Glomerular visceral epithelial cell (primary cell): ENCODE results near the gene RALGAPB.
"Not testable (repeated sequence)": the region's sequence is repeated elsewhere in the genome, so short reads cannot be mapped to it uniquely, and the experiment has no call there.

ENCODE experiments used
- DNase-seq: peaks from one replicate; pipeline ENCODE4 v3.0.0-alpha.2; 2016; ENCODE audit errors: extremely low spot score

The RALGAPB gene

DNA sequence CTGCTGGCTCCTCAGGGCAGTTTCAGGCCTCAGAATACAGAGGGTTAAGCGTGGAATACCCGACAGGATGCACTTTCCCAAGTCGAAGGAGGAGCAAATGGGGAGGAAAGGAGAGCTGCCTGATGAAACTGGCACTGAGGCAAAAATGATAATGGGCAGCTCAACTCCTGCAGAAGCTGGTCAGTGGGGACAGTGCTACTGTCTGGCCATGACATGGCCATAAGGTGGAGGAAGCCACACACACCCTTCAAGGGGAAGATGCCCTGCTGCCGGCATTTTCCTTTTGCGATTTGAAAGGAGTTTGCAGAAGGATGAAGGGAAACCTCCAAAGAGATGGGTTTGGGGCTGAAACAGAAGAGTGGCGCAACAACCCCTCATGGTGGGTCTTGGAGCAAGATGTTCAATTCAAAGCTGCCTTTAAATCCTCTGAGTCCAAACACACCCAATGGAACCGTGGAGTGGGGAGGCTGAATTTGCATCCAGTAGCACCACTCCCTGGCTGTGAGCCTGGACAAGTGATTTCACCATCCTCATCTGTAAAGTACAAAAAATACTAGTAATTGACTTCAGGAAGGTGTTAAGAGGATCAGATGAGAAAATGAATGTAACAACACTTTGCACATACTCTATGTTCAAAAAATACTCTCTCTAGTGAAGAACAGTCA is 111.6 kb downstream of the RALGAPB start:
- no peak for DNase-seq

DNA sequence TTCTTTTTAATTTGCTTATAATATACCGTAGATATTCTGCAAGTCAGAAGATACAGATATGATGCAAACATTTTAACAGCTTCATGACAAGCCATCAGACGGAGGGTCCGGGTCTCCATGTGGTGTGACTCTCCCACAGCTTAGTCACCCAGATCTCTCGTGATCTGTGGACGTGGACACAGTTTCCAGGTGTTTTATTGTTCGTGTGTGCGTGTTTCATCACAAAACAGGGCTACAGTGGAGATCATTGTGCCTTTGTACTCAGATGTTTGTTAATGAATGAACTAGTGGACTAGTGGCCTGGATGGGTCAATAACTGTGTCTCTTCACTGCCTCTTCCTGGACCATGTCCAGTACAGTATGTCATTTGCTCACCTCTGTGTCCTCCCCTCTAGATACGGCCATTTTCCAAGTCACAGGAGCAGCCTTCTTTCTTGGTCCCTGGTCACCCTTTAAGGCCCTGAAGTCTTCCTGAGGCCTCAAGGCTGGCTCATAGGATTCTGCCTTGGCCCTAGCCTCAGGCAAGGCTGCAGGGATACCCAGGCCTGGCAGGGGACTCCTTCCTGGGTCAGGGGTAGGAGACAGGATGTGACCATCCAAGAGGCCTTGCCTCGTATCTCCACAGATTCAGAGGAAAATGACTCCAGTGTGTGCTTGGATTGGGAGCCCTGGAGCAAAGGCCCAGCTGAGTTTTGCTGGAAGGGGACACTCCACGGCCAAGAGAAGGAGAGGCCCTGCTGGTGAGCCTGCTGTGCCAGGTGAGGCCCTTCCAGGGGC is 112.9 kb downstream of the RALGAPB start:
- no peak for DNase-seq

DNA sequence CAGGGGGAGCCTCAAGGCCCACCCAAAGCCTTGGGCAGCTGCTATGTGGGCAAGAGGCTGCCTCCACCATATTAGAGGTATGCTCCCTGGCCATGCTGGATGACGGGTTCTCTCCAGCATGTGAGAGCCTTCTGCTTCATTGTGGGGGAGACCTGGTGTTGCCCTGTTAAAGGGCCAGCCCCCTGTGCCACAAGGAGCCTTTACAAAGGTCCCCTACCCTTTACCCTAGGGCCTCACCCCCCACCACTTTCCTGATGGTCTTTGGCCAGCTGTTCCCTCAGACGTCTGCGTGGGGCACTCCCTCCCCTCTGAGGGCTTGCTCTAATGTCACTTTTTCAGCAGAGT is 113.5 kb downstream of the RALGAPB start:
- no peak for DNase-seq

DNA sequence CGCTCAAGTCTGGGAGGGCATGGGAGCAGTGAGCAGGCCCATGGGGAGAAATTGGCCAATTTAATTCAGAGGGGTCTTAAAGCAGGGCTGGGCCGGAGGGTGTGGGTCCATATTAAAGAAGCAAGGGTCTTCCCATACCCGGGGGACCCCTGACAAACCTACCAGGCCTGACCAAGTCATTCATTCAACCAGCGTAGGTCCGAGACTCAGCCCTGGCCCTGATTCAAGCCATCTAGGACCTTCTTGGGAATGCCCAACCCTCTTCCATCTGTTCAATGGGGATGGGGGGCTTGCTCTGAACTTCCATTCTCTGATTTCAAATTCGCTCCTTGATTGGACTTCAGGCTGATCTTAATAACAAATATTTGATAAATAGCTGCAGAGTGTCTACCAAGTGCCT is 115.7 kb downstream of the RALGAPB start:
- no peak for DNase-seq

DNA sequence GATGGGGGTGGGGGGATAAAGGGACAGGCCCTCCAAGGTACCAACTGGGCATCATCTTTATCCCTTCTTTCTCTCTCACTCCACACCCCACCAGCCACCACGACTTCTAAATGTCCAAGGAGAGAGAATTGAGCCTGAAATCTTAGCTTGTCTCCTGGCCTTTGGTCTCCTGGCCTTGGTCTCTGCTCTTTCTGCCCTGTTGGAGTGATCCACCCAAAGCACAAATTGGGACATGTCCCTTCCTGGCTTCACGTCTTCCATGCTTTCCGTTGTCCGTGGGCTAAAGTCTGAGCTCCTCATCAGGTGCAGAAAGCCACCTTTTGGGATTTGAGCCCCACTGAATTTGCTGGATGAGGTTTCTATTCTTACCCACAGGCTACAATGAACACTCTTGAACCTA is 116.7 kb downstream of the RALGAPB start:
- no peak for DNase-seq

DNA sequence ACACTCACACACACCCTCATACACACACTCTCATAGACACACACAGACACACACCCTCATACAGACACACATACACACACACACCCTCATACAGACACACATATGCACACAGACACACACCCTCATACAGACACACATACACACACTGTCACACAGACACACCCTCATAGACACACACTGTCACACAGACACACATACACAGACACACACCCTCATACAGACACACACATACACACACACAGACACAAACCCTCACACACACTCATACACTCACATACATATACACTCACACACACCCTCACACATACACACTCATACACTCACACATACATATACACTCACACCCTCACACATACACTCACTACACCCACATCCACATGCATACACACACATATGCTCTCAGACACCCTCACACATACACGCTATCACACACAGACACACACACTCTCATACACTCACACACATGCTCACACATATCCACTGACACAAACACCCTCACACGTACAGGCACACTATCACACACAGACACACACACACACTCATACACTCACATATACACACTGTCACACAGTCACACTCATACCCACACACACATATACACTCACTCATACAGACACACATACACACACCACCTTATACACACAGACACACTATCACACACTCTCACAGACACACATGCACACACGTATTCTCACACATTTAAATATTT is 117.5 kb downstream of the RALGAPB start:
- DNase-seq = no peak

DNA sequence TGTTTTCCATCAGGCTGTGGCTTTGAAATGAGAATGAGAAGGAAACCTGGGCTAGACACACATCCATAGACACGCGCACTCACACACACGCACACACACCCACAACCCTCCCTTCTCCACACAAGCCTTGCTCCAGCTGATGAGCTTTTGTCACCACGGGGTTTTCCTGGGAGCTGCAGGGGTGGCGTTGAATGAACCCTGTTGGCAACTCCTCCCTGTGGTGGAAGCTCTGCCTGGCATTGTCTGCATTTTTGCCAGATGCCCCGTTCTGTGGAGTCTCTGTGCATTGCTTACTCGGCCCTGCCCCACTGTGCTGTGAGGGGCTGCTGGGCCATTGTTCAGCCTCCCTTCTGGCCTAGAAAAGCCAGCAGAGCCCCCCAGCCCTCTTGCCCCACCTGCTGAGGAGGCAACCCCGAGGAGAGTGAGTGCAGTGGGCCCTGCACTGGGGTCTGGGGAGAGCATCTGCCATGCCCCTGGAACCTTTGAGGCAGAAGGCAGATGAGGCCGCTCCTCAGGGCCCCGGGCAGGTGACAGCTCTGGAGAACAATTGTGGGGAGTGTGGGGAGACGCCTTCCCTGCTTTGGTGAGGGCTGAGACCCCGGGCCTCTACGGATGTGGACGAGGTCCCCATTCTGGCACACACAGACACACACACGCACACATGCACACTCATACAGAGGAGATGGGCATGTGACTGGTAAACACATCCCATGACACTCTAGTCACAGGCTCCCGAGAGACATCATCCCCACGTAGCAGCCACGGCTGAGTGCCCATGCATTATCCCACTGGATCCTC is 118.2 kb downstream of the RALGAPB start:
- peak; percentile 75 for DNase-seq

DNA sequence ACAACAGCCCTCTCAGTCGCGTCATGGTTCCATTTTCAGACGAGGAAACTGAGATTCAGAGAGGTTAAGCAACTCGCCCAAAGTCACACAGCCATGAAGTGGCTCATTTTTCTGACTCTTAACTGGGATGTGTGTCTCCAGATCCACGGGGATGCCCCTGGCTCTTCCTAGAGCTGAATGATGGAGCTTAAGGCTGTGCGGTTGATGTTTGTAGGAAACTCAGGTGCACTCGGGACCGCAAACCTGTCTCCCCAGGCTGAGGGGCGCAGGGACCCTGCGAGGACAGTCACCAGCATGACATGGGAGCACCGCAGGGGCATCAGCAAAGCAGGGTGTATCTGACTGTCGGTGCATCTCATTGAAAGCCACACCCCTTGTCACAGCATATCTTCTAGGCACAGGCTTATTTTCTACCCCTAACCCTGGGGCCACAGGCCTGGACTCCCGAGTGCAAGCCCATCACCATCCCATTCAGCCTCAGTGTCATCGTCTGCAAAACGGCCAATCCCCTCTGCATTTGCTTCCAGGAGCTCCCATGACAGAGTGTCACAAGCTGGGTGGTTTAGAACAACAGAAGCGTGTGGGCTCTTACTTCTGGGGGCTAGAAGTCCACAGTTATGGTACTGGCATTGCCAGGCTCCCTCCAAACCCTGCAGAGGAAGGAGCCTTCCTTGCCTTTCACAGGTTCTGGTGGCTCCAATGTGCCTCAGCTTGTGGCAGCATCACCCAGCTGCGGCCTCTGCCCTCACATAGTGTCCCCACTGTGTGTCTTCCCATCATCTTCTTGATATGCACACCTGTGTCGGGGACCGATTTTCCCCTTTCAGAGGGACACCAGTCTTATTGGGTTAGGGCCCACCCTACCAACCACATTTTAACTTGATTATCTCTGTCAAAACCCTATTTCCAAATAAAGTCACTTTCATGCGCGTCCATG is 119.1 kb downstream of the RALGAPB start:
- DNase-seq = no peak

DNA sequence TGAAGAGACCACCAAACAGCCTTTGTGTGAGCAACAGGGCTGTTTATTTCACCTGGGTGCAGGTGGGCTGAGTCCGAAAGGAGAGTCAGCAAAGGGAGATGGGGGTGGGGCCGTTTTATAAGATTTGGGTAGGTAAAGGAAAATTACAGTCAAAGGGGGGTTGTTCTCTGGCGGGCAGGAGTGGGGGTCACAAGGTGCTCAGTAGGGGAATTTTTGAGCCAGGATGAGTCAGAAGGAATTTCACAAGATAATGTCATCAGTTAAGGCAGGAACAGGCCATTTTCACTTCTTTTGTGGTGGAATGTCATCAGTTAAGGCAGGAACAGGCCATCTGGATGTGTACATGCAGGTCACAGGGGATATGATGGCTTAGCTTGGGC is 119.8 kb downstream of the RALGAPB start:
- DNase-seq = peak; percentile 52

DNA sequence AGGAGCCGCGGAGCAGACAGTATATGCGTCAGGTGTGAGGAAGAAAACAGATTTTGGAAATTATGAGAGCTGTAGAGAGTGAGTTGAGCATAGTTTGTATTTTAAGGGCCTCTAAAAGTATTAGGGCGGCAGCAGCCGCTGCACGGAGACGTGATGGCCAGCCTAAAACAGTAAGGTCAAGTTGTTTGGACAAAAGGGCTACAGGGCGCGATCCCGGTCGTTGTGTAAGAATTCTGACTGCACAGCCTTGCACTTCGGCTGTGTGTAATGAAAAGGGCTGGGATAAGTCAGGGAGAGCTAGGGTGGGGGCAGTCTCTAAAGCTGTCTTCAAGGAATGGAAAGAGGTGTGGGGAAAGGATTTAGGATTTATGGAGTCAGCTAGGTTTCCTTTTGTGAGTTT is 121.6 kb downstream of the RALGAPB start:
- DNase-seq = not testable (repeated sequence)

DNA sequence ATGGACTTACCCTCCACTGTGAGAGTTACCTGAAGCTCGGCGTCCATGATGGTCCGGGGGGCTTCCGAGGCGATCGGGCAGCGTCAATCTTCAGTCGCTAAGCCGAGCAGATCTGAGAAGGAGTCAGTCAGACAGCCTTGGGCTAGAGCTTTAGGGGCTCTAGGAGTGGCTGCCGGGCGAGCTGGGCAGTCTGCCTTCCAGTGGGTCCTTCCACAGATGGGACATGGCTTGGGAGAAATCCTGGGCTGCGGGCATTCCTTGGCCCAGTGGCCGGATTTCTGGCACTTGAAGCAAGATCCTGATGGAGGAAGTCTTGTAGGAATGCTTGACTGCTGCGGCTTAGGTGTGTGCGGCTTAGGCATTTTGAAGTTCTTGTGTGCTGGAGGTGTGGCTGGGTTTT is 123.2 kb downstream of the RALGAPB start:
- not testable (repeated sequence) for DNase-seq

DNA sequence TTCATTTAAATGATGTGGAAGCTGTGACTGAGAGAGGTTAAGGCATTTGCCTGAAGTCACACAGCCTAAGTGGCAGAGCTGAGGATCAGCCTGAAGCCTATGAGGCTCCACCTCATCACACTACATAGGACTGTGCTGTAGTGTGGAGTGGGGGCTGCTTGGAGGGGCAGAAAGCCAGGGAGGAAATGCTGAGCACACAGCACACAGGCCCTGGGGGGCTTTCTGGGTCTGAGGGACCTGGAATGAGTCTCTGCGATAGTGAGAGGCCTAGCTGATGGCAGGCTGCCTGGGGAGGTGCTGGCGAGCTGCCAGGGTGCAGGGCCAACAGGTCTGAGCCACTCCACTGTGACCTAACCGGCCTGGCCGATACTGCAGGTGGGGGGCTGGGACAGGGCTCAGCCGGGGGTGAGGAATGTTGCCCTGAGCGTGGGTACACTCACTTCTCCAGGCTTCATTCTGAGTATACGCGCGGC is 126.8 kb downstream of the RALGAPB start:
- peak; percentile 96 for DNase-seq

DNA sequence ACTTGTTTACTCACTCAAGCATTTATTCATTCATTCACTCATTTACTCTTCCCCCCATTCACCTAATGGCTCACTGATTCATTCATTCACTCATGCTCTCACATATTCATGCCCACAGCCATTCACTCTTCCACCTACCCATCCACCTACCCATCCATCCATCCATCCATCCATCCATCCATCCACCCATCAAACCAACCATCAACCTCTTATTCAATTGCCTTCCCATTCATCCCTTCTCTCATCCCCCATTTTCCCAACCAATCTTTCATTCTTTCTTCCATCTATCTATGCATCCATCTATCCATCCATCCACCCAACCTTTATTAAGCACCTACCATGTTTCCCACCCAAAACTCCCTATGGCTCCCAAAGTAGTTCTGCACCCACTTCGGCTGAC is 127.4 kb downstream of the RALGAPB start:
- no peak for DNase-seq

DNA sequence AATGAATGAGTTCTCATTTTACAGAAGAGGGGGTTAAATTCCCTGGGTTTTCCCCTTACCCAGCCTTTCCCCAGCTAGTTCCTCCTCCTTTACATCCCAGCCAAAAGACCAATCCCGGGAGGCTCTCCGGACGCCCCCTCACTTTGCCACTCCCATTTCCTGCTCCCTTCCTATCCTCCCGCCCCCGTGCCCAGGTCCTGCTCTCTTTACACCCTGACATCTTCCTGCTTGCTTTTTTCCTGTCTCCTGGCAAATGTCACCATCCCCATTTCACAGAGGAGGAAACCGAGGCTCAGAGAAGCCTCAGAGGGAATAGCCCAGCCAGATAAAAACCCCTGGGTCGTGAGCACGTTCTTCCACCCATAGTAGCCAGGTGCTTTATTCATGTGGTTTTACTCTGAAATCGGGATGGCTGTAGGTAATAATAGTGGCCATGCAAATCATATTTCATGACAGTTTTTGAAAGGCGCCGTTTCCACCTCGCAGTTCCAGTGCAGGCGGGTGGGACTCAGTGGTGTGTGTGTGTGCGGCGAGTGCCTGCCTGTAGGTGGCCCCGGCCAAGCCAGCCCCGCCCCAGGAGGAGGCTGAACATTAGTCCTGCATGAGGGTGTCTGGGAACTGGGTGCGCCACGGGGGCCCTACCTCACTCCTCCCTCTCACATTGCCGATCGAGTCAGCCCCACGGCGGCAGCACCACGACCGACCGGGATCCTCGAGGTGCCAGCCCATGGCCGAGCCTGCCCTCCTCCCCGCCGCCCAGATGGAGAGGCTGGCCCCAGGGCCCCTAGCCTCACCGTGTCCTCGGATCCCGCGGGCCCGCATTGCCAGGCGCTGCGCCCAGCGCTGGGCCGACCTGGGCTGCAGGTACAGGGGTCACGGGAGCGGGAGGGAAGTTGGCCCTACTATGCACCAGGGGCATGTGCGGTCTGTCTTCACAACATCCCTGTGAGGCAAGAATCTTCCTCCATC is 128.9 kb downstream of the RALGAPB start, which contains the start of gene ARHGAP40:
TSS of gene ARHGAP40 (plus strand) at position 594 of the 969 bp plus-strand sequence.
- peak; percentile 57 for DNase-seq

DNA sequence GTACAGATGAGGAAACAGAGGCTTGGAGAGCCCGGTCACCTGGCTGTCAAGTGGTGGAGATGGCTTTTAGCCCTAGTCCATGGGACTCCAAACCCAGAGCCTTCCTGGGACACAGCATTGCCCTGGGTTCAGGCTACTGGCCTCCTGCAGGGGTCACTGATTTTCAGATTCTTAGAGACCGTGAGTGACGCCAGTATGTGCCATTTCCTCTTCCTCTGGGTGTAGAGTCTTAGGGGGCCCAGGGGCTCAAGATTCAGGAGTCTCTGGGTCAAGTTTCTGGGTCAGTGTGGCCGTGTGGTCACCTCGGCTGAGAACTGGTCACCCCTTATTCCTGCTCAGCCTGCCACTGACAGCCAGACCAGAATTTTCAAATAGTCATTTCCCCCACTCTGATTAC is 129.5 kb downstream of the RALGAPB start:
- DNase-seq = no peak

DNA sequence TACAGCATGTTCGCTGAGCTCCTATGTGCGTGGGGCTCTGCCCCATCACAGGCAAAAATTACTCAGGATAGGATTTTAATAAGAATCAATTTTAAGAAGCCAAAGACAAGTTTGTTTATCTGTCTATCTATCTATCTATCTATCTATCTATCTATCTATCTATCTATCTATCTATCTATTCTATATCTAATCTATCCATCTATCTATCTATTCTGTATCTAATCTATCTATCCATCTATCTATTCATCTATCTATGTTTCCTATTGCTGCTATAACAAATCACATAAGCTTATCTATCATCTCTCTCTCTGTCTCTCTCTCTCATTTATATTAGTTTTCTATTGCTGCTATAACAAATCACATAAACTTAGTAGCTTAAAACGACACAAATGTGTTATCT is 130.6 kb downstream of the RALGAPB start:
- no peak for DNase-seq

DNA sequence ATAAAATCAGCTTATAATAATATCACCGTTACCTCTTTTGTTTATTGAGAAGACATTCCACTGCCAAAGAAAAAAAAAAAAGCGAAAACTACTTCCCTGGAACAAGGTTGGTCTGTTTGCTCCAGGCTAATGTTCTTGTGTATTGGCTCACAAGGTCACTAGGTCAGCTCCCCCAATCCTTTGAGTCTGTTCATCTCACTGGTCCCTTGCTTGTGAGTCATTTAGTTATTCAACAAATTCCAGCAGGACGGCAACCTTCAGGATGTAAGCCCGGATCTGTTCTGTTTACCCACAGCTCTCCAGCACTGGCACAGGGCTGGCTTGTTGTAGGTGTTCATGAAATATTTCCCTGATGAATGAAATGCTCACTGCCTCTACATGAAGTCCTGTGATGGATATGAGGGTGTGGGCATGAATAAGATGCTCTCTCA is 132.2 kb downstream of the RALGAPB start:
- DNase-seq = peak; percentile 73

DNA sequence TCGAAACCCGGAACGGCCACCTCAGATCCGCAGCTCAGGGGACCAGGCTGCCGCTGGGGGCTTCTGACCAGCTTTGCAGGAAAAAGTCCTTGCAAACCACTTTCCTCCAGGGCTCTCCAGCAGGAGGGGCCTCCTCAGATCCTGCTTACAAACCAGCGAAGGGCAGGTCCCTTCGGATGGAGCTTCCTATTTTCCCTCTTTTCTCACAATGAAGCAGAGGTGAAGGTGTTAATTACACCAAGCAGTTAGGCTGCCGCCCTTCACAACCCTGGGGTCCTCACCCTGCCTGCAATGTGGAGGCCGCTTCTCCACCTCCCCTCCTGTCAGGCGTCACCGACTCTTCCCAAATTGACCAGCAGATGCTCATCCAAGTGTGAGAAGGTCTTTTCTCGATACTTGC is 134.7 kb downstream of the RALGAPB start:
- DNase-seq = no peak

DNA sequence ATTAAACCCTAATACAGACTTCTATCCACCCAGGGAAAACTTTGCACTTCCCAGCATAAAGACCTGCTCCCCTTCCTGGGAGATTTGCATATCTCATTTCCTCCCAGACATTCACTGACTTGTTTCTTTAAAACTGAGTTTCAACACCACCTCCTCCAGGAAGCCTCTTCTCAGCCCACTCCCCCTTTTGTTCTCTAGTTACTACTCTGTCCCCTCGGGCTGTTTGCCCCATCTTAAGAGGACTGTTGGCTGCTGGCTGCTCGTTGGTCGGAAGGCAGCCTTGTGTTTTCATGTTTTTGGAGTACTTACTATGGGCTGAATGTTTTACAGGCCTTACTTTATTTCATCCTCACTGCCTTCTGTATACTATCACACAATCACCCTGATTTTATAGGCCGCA is 135.5 kb downstream of the RALGAPB start:
- no peak for DNase-seq

DNA sequence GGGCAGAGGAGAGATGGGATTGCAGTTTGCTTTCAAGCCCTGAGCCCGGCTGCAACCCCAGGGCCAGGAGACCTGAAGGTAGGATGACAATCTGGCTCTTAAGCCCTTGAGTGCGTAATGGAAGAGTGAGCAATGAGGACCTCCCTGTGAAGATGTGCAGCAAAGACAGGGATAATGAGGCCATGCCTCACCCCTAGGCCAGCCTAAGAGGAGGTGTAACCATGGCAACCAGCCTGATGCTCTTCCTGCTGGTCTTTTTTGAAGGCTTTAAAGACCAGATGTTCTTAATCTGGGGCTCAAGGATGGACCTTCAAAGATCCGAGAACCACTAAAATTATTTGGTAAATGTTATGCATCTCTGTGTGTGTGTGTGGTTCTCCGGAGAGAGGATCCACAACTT is 137.2 kb downstream of the RALGAPB start:
- DNase-seq = no peak
